ENCODE data around the gene PLA2G3.

- TF ChIP-seq CTCF (IDR thresholded peaks at IDR 0.05; ENCODE audit: low read depth, low read length) (no peak), EZH2phosphoT487 (IDR thresholded peaks at IDR 0.05; ENCODE audit: low read depth) (no peak)
Measured at GRCh38 chr22:31094741-31095140, 45.6 kb downstream of the PLA2G3 start.

Data from OCI-LY3 (cell line).